Measurements from ENCODE around the gene GRXCR1.

GRCh38 chr4:42917296-42917695 lies 24.8 kb downstream of the GRXCR1 start:
- no peak for TF ChIP-seq CTCF (IDR thresholded peaks at IDR 0.05)
- no peak for TF ChIP-seq POLR2A (IDR thresholded peaks at IDR 0.05)

Measured in Peyer's patch (tissue), 4 donors.